Activated naive CD8-positive, alpha-beta T cell (primary cell): ENCODE measurements around the gene MOB3A.
A peak's percentile ranks its signal among the peaks of the same experiment; 100 is the strongest.
"Not testable (repeated sequence)": the region's sequence is repeated elsewhere in the genome, so short reads cannot be mapped to it uniquely, and the experiment has no call there.

ENCODE experiments used
- H3K27ac Mint-ChIP-seq: one replicate; pipeline ENCODE4 v1.8.0; 2021; ENCODE audit warnings: mixed read lengths
- H3K27me3 Mint-ChIP-seq: one replicate; pipeline ENCODE4 v1.8.0; 2021; ENCODE audit warnings: mixed read lengths
- H3K36me3 Mint-ChIP-seq: one replicate; pipeline ENCODE4 v1.8.0; 2021; ENCODE audit warnings: mixed read lengths
- H3K4me1 Mint-ChIP-seq: one replicate; pipeline ENCODE4 v1.8.0; 2021; ENCODE audit warnings: low read depth, mixed read lengths
- H3K4me3 Mint-ChIP-seq: one replicate; pipeline ENCODE4 v1.8.0; 2021; ENCODE audit warnings: mild to moderate bottlenecking, mixed read lengths
- H3K9me3 Mint-ChIP-seq: one replicate; pipeline ENCODE4 v1.8.0; 2021; ENCODE audit warnings: low read depth, mixed read lengths

The MOB3A gene

DNA sequence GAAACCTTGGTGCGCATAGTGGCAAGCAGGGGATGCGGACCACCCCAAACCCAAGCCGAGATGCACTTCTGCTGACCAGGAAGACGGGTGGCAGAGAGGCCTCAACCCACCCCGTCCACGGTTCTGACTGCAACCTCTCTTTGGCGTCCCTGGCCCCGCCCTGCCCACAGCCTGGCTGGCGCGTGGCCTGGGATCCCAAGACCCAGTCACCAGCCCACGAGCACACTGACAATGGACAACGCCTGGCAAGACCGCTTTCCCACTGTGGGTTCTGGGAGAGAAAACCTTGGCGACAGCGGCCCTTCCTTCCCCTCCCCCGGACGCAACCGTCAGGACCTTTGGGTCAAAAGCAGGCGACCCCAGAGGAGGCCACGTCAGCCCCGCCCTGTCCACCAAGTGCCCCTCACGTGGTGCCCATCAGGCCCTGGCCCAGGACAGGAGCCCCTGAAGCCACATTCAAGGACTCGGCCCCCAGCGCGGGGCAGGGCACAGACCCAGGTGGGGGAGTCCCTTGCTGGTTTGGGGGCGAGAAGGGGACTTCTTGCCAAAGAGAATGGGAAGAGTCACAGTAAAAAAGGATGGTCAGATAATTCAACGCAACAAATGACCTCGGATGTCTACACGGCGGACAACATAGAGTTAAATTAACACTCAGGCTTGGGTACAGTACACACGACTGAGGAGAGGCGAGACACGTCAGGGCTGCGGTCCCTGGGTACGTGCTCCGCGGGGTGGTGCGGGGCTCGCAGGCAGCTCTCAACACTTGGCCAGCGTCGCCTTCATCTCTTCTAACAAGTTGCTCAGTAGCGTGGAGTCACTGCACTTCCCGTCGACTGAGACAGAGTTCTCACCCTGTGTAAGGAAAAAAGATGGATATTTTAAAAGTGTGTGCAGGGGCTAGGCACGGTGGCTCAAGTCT lies 5.5 kb upstream of the MOB3A start:
- no peaks in the 10 kb centered on the region for H3K9me3 Mint-ChIP-seq
- H3K27ac Mint-ChIP-seq: no peak overlapping the region
- no peak overlapping the region for H3K4me3 Mint-ChIP-seq
- no peaks in the 10 kb centered on the region for H3K27me3 Mint-ChIP-seq
- H3K4me1 Mint-ChIP-seq: peaks cover 7% of the 10 kb centered on the region
- peaks cover 13% of the 10 kb centered on the region for H3K36me3 Mint-ChIP-seq

DNA sequence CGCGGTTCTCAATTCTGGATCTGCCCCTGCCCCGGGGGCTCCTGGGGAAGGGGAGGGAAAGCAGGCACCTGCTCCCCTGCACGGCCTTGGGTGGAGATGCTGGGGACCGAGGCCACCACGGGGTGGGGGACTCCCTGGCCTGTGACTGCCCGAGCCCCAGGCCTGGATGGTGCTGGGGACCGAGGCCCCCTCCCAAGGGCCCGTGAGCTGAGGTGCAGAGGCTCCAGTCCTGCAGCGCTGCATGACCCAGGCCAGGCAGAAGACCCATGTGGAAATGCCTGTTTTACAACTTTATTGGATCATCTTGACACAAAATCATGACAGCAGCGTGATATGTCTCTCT lies 4.6 kb upstream of the MOB3A start:
- Mint-ChIP-seq H3K27ac (peak overlapping the region; percentile 46), H3K27me3 (no peaks in the 10 kb centered on the region), H3K4me3 (no peak overlapping the region), H3K4me1 (peaks cover 7% of the 10 kb centered on the region), H3K36me3 (peaks cover 8% of the 10 kb centered on the region), H3K9me3 (no peaks in the 10 kb centered on the region)

DNA sequence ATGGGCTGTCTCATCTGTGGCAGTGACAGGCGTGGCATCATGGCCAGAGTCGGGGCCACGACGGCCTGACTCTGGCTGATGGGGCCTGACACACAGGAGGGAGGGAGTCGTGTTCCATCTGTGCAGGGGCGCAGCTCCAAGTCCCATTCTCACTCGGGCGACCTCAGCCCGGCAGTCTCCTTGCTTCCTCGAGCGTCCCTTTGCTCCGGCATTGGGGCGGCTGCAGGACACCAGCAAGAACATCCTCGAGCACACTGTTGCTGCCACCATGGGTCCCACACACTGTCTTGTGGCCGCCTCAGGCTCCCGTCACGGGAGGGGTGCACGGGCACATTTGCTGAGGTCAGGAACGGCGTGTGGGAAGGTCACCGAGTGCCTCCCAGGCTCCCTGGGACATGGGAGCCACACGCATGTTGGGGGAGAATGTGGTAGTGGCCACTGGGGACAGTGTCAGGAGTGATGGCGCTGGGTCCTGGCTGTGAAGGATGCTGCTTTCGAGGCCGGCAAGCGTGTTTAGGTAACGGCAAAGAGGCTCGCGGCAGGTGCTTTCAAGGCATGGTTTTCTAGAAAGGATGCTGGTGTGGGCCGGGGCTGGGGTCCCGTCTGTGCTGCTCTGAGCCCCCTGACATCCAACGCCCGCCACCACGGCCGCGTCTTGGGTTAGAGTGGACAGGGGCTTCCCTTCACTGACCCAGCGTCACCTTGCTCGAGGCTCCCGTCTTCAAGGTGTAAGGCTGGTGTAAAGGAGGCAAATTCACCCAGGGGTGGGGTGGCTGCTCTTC lies 4.0 kb upstream of the MOB3A start:
- Mint-ChIP-seq H3K9me3 (no peaks in the 10 kb centered on the region), H3K27ac (no peak overlapping the region), H3K27me3 (no peaks in the 10 kb centered on the region), H3K36me3 (peaks cover 4% of the 10 kb centered on the region), H3K4me1 (peaks cover 9% of the 10 kb centered on the region), H3K4me3 (no peak overlapping the region)

DNA sequence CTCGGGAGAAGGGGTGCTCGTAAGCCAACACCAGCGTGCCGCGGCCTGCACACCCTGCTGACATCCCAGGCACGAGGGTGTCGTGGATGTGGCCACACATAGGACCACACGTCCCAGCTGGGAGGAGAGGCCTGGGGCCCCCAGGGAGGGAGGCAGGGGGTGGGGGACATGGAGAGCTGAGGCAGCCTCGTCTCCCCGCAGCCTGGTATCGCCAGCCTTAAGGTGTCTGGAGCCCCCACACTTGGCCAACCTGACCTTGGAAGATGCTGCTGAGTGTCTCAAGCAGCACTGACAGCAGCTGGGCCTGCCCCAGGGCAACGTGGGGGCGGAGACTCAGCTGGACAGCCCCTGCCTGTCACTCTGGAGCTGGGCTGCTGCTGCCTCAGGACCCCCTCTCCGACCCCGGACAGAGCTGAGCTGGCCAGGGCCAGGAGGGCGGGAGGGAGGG lies 3.0 kb upstream of the MOB3A start:
- Mint-ChIP-seq H3K27ac (no peak overlapping the region), H3K4me3 (no peak overlapping the region), H3K4me1 (peaks cover 18% of the 10 kb centered on the region), H3K27me3 (no peaks in the 10 kb centered on the region), H3K36me3 (peaks cover 2% of the 10 kb centered on the region), H3K9me3 (no peaks in the 10 kb centered on the region)

DNA sequence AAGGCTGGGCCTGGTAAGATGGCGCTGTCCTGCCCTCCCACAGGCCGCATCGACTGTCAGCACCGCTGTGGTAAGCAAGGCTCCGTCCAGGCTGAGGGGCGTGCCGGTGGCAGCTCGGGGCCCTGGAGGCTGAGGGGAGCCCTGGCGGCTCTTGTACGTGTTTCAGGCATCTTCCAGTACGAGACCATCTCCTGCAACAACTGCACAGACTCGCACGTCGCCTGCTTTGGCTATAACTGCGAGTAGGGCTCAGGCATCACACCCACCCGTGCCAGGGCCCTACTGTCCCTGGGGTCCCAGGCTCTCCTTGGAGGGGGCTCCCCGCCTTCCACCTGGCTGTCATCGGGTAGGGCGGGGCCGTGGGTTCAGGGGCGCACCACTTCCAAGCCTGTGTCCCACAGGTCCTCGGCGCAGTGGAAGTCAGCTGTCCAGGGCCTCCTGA lies 1.8 kb upstream of the MOB3A start:
- Mint-ChIP-seq H3K36me3 (peaks cover 3% of the 10 kb centered on the region), H3K27ac (no peak overlapping the region), H3K27me3 (no peaks in the 10 kb centered on the region), H3K4me1 (peaks cover 25% of the 10 kb centered on the region), H3K4me3 (peak overlapping the region; percentile 84), H3K9me3 (no peaks in the 10 kb centered on the region)

DNA sequence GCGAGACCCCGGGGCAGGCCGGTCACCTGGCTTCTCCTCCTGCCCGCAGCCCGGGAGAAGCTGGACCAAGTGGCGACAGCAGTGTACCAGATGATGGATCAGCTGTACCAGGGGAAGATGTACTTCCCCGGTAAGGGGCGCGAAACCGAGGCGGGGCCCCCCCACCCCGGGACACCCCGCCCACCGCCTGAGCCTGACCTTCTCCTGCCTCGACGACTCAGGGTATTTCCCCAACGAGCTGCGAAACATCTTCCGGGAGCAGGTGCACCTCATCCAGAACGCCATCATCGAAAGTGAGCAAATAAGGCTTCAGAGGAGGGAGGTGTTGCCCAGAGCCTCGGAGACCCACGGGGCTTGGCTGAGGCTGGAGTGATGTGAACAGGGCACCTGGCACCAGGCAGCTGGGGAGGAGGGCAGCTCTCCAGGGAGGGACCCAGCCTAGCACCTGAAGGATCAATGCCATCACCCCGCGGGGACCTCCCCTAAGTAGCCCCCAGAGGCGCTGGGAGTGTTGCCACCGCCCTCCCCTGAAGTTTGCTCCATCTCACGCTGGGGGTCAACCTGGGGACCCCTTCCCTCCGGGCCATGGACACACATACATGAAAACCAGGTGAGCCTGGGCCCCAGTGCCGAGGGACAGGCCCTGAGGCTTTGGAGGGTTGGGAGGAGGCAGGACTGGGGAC lies 1.2 kb upstream of the MOB3A start:
- Mint-ChIP-seq H3K27me3 (no peaks in the 10 kb centered on the region), H3K27ac (peak overlapping the region; percentile 68), H3K4me1 (peaks cover 29% of the 10 kb centered on the region), H3K4me3 (peak overlapping the region; percentile 84), H3K36me3 (peaks cover 3% of the 10 kb centered on the region), H3K9me3 (no peaks in the 10 kb centered on the region)

DNA sequence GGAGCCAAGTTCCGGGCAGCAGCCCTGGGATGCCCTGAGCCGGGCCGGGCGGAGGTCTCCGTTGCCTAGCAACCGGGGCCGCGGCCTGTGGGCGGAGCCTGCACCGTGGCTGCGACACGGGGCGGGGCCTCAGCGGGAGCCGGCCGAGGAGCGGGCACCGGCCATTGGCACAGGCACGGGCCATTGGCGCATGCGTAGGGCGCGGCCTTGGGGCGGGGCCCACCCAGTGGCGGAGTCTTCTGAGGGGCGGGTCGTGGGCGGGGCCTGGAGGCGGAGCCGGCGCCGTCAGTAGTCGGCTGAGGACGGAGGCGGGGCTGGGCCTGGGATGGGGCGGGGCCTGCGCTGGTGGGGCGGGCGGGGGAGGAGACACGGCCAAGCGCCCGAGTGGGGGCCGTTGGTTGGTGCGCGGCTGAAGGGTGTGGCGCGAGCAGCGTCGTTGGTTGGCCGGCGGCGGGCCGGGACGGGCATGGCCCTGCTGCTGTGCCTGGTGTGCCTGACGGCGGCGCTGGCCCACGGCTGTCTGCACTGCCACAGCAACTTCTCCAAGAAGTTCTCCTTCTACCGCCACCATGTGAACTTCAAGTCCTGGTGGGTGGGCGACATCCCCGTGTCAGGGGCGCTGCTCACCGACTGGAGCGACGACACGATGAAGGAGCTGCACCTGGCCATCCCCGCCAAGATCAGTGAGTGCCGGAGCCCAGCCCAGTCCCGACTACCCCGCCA lies 515 bp upstream of the MOB3A start, which contains the start of gene IZUMO4:
Gene IZUMO4 (plus strand): TSS at position 436 of the 723 bp plus-strand sequence. CDS start 31 bp downstream, at position 467.
- H3K4me3 Mint-ChIP-seq: peak within 1 kb of the TSS; percentile 96
- no peaks in the 10 kb centered on the region for H3K27me3 Mint-ChIP-seq

DNA sequence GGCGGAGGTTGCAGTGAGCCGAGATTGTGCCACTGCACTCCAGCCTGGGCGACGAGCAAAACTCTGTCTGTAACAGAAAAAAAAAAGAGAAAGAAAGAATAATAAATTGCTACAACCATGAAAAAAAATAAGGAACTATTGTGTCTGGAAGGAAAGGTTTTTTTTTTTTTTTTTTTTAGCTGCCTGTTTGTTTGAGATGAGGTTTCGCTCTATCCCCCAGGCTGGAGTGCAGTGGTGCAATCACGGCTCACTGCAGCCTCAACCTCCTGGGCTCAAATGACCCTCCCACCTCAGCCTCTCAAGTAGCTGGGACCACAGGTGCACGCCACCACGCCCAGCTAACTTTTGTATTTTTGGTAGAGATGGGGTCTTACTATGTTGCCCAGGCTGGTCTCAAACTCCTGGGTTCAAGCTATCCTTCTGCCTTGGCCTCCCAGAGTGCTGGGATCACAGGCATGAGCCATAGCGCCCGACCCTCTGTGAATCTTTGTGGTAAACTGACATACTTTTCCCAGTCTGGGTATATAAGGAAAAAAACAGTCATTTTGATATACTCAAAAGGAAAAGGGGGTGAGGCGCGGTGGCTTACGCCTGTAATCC lies 4.1 kb downstream of the MOB3A start:
- not testable (repeated sequence) for H3K9me3 Mint-ChIP-seq, H3K27ac Mint-ChIP-seq, H3K27me3 Mint-ChIP-seq, H3K4me3 Mint-ChIP-seq, H3K36me3 Mint-ChIP-seq
- H3K4me1 Mint-ChIP-seq: peaks cover 69% of the 10 kb centered on the region

More for the DNA sequence above, 515 bp upstream of the MOB3A start, which contains the start of gene IZUMO4:
- H3K36me3 Mint-ChIP-seq: peaks cover 3% of the 10 kb centered on the region
- peak within 1 kb of the TSS; percentile 84 for H3K27ac Mint-ChIP-seq
- H3K4me1 Mint-ChIP-seq: peaks cover 33% of the 10 kb centered on the region
- no peaks in the 10 kb centered on the region for H3K9me3 Mint-ChIP-seq

DNA sequence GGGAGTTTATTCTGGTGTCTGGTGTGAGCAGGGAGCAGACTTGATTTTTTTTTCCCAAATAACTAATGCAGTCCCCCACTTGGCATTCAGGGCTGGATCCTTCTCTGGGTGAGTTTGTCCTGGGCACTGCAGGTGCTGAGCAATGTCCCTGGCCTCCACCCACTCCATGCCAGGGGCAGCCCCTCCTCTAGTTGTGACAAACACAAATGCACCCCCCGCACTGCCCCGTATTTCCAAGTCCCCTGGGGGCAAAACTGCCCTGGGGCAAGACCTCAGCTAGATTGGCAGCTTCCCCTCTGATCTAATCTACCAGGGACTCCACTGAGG lies 6.4 kb downstream of the MOB3A start:
- Mint-ChIP-seq H3K9me3 (no peaks in the 10 kb centered on the region), H3K36me3 (peaks cover 6% of the 10 kb centered on the region), H3K27me3 (no peaks in the 10 kb centered on the region), H3K27ac (peak overlapping the region; percentile 86), H3K4me1 (peaks cover 76% of the 10 kb centered on the region), H3K4me3 (peak overlapping the region; percentile 78)

DNA sequence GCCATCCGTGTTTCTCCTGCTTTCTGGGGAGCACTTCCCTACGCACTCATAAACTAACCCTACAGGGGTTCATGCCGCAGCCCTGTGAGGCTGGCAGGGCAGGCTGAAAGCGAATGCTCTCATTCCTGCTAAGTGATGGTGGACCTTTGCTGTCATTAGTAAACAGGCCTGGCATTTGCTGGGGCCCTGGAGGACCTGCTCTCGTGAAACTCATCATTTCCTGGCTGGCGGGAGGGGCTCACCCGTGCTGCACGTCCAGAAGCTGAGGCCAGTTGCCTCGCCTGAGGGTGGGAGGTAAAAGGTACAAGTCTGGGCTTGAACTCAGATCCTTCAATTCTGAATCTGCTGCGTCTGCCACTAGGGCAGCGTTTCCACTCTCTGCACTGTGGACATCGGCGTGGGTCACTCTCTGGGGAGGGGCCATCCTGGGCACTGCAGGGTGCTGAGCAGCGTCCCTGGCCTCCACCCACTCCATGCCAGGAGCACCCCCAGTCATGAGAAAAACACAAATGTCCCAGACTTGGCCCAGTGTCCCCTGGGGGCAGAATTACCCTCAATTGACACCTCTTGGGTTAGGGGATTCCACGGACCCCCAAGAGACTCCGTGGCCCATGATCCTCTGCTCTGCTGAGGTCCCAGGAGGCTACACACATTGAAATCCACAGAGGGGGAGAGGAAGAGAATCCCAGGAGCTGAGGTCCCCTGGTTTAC lies 7.0 kb downstream of the MOB3A start:
- Mint-ChIP-seq H3K4me3 (peak overlapping the region; percentile 78), H3K9me3 (no peaks in the 10 kb centered on the region), H3K27ac (peak overlapping the region; percentile 68), H3K36me3 (peaks cover 5% of the 10 kb centered on the region), H3K27me3 (no peaks in the 10 kb centered on the region), H3K4me1 (peaks cover 71% of the 10 kb centered on the region)

DNA sequence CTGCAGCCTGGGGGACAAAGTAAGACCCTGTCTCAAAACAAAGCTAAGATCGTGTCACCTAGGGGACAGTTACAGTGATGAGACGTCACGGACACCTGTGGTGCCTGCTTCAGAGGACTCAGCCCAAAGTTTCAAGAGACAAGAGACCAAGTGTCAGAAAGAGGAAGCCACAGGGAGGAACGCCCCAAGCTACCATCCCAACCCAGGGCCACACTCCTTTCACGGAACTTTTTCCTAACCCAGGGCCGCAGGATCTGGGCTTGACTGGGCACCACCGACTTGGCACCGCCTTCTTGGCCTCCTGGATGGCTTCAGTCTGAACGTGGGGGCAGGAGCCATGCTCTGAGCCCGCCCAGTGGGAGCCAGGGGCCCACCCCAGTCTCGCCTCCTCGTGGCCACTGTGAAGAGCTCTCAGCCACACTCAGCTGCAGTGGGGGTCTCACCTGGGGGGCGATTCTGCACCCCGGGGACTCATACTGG lies 8.5 kb downstream of the MOB3A start:
- peak overlapping the region; percentile 86 for H3K27ac Mint-ChIP-seq
- H3K4me3 Mint-ChIP-seq: peak overlapping the region; percentile 62
- peaks cover 4% of the 10 kb centered on the region for H3K36me3 Mint-ChIP-seq
- no peaks in the 10 kb centered on the region for H3K9me3 Mint-ChIP-seq
- peaks cover 68% of the 10 kb centered on the region for H3K4me1 Mint-ChIP-seq
- H3K27me3 Mint-ChIP-seq: no peaks in the 10 kb centered on the region

DNA sequence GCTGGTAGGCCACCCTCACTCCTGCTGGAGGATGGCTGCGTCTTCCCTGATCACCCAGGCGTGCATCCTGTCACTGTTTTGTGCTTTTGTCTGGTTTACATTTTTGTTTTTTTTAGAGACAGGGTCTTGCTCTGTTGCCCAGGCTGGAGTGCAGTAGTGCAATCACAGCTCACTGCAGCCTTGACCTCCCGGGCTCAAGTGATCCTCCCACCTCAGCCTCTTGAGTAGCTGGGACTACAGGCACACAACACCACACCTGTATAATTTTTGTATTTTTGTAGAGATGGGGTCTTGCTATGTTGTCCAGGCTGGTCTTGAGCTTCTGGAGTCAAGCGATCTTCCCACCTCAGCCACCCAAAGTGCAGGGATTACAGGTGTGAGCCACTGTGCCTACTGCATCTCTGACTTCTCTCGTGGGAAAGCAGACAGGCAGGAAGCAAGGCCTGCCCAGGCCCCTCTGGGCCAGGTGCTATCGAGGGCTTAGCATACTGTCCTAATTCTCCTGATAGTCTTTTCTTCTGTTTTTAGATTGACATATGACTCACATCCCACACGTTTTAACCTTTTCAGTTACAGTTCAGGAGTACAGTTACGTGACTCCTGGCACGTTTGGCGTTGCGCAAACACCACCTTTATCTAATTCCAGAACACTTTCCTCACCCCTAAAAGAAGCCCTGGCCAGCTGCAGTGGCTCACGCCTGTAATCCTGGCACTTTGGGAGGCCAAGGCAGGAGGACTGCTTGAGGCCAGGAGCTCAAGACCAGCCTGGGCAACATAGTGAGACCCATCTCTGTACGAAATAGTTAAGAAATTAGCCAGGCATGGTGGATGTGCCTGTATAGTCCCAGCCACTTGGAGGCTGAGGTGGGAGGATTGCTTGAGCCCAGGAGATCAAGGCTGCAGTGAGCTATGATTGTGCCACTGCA lies 9.2 kb downstream of the MOB3A start:
- H3K36me3 Mint-ChIP-seq, H3K27me3 Mint-ChIP-seq, H3K9me3 Mint-ChIP-seq: not testable (repeated sequence)
- Mint-ChIP-seq H3K4me1 (peaks cover 64% of the 10 kb centered on the region), H3K27ac (peak overlapping the region; percentile 86), H3K4me3 (peak overlapping the region; percentile 62)
